ENCODE measurements around the gene BAZ2B.

BAZ2B gene

GRCh38 chr2:159551806-159552205 lies 64.5 kb downstream of the BAZ2B start:
- H3K4me3 ChIP-seq (ENCODE audit: low read depth, low read length): no peak overlapping the region
- TF ChIP-seq CTCF (IDR thresholded peaks at IDR 0.05; ENCODE audit: borderline replicate concordance, insufficient read depth, low read depth, low read length): no peak

GRCh38 chr2:159550231-159550630 lies 66.1 kb downstream of the BAZ2B start:
- no peak for TF ChIP-seq CTCF (IDR thresholded peaks at IDR 0.05; ENCODE audit: borderline replicate concordance, insufficient read depth, low read depth, low read length)
- H3K4me3 ChIP-seq (ENCODE audit: low read depth, low read length): no peak overlapping the region

GRCh38 chr2:159549234-159549633 lies 67.1 kb downstream of the BAZ2B start:
- no peak overlapping the region for H3K4me3 ChIP-seq (ENCODE audit: low read depth, low read length)
- no peak for TF ChIP-seq CTCF (IDR thresholded peaks at IDR 0.05; ENCODE audit: borderline replicate concordance, insufficient read depth, low read depth, low read length)

GRCh38 chr2:159546716-159547430 lies 69.5 kb downstream of the BAZ2B start:
- no peak overlapping the region for H3K4me3 ChIP-seq (ENCODE audit: low read depth, low read length)
- TF ChIP-seq CTCF (IDR thresholded peaks at IDR 0.05; ENCODE audit: borderline replicate concordance, insufficient read depth, low read depth, low read length): no peak

- H3K4me3 ChIP-seq (ENCODE audit: low read depth, low read length): no peak overlapping the region
- no peak for TF ChIP-seq CTCF (IDR thresholded peaks at IDR 0.05; ENCODE audit: borderline replicate concordance, insufficient read depth, low read depth, low read length)
Measured at GRCh38 chr2:159546039-159546438, 70.3 kb downstream of the BAZ2B start.

- TF ChIP-seq CTCF (IDR thresholded peaks at IDR 0.05; ENCODE audit: borderline replicate concordance, insufficient read depth, low read depth, low read length): no peak
- no peak overlapping the region for H3K4me3 ChIP-seq (ENCODE audit: low read depth, low read length)
Measured at GRCh38 chr2:159545085-159545484, 71.3 kb downstream of the BAZ2B start.

GRCh38 chr2:159542101-159542500 lies 74.2 kb downstream of the BAZ2B start:
- no peak for TF ChIP-seq CTCF (IDR thresholded peaks at IDR 0.05; ENCODE audit: borderline replicate concordance, insufficient read depth, low read depth, low read length)

More at GRCh38 chr2:159542101-159542500, 74.2 kb downstream of the BAZ2B start:
- no peak overlapping the region for H3K4me3 ChIP-seq (ENCODE audit: low read depth, low read length)
